Daoy (cell line): ENCODE data around the gene UST. TPM values are rescaled to one million over a fixed set of nuclear protein-coding genes. Genes with fewer than 3 reads are reported as not detected.
"Not testable (repeated sequence)": the region's sequence is repeated elsewhere in the genome, so short reads cannot be mapped to it uniquely, and the experiment has no call there.

Source experiments
- DNase-seq: peaks from one replicate; pipeline ENCODE4 v3.0.0-alpha.2; 2015; ENCODE audit warnings: low read depth
- total RNA-seq: library from RNA; depleted of rRNA; stranded (reverse); fragments of >200 nt; shearing (Covaris generic); gene quantifications from 2 replicates; pipeline ENCODE4 v1.2.3, GENCODE V29; 2014

UST gene
- total RNA-seq, 1 experiment from 2014 or later = 12.1 TPM

DNA sequence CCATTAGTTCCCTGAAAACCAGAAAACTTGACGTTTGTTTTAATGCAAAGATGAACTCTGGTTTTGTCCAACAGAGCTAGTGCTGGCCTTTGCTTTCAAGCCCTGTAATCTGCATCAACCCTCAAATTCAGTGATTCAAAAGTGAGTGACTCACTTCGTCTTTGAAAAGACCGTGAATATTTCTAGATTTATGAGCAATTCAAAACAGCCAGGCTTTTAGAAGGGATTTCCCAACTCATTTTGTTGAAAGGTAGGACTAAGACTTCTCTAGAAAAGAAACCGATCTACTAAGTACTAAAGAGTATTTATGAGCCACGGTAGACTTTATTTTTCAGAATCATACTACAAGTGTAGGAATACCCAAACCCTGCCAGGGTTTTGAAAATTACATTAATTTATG, 121.5 kb downstream of the UST start:
- DNase-seq = peak; percentile 54

DNA sequence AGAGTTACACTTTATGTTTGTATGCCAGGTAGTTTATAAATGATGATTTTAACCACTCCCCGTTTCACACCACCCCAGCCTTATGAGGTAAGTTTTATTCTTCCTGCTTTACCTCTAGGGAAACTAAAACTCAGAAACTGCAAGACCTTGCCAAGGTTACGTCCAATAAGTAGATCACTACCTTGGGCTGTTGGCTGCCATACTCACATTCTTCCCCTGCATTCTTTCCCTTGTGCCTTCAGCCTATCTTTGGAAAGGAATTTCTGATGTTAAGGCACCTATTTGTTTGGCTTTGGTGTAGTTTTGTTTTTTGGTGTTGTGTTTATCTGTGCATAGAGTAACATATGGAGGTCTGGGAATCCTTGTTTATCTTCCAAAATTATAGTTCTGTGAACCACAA, 122.1 kb downstream of the UST start:
- DNase-seq = no peak

DNA sequence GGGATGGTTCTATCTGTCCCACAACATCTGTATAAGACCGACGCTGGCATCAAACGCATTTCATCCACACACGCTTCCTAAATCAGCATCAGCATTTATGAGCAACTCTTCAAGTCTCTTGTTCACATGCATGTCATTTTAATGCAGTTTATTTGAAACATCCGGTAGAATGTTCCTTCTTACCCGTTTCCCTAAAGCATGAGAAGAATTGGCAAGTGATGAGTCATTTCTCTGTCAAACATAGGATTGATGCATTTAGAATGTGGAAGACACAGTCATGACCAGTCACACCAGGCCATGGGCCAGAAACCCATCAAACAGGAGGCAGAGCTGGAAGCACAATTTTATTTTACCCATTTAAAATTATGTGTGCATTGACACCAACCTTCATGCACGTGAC, 122.8 kb downstream of the UST start:
- DNase-seq = peak; percentile 94

DNA sequence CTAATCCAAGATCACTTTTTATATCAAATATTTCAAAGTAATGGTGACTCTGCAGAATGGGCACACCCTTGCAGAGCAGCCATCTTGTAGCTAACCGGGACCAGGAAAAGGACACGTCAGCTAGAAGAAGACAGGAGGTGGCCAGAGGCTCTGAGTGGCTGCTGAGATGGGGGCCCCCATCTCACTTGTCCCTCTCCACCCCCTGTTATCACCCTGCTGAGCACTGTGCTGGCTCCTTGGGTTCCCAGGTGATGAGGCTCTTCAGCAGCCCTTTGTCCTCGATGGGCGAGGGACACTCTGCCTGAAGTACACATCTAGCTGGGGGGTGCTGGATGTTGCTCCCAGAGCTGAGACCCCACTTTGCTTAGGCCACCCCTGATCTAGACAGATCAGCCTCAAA, 126.3 kb downstream of the UST start:
- DNase-seq = no peak

GRCh38 chr6:148873868-148874267, 127.0 kb downstream of the UST start:
- no peak for DNase-seq

- DNase-seq = peak; percentile 94
Measured at GRCh38 chr6:148874698-148875293, 128.0 kb downstream of the UST start.

DNA sequence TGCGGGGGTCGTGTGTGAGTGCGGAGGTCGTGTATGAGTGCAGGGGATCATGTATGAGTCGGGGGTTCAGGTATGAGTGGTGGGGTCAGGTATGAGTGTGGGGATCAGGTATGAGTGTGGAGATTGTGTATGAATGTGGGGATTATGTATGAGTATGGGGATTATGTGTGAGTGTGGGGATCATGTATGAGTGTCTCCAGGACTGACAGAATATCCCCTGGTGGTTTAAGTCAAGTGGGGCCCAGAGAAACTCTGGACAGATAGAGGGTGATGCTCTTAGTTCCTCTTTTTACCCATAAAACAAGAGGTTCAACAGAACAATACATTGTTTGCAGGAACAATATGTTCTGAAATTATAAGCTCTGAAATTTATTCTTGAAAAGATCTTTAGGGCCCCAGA, 131.9 kb downstream of the UST start:
- DNase-seq = no peak

- DNase-seq = not testable (repeated sequence)
Measured at GRCh38 chr6:148880742-148881141, 133.9 kb downstream of the UST start.

DNA sequence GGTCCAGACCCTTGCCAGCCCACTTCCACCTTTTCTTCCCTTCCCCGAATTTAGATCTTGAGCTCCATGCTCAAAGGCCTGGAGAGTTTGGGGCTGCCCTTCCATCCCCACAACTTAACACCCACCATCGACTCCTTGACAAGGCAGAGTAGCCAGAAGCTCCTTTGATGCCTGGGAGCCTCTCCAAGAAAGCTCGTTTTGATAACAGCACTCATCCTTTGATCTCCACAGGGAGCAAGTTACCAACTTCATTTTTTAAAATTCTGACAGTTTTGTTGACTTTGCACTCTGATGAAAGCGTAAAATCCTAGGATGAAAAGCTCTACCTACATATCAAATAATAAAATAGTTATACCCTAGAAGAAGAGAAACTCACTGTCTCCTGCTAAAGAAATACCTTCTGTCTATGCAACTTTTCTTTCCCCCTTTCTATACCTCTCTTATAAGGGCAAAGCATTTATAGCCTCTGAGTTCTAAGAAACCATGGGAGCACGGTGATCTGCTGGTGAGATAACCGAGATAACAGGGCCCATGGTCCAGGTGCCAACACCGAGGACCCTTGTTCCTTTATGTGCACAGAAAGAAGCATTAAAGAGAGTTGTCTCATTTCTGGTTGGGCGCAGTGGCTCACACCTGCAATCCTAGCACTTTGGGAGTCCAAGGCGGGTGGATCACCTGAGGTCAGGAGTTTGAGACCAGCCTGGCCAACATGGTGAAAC, 134.9 kb downstream of the UST start:
- no peak for DNase-seq

GRCh38 chr6:148883270-148883669, 136.4 kb downstream of the UST start:
- DNase-seq = no peak

GRCh38 chr6:148884461-148884860, 137.6 kb downstream of the UST start:
- no peak for DNase-seq

DNA sequence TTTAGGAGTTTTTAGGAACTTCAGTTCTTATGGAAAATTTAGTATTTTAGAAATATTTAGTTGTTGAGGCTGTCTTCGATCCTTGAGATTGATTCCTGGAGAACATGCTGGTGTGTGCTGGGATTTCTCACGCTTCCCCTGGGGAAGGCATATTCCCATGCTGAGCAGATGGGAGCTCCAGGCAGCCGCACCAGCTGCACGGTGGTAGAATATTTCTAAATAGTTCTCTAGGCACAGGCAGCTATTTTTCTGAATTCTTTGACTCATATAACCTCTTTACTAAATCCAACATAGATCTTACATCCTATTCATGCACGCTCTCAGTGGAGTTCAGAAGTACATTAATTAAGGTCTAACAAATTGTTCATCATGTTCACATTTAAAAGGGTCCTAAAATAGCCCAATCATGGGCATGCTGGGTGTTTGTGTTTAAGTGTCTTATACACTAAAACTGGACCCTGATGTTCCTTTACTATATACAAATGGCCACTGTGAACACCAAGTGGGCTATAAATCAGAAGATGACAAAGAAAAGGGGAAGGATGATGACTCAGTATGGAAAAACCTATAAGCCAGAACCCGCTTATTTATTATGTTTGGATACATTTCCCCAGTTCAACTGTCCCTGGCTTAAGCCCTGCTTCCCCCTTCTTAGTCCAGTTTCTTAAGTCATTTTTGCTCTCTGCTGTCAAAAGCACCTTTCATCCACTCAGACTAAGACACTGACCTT, 138.5 kb downstream of the UST start:
- DNase-seq = peak; percentile 58

DNA sequence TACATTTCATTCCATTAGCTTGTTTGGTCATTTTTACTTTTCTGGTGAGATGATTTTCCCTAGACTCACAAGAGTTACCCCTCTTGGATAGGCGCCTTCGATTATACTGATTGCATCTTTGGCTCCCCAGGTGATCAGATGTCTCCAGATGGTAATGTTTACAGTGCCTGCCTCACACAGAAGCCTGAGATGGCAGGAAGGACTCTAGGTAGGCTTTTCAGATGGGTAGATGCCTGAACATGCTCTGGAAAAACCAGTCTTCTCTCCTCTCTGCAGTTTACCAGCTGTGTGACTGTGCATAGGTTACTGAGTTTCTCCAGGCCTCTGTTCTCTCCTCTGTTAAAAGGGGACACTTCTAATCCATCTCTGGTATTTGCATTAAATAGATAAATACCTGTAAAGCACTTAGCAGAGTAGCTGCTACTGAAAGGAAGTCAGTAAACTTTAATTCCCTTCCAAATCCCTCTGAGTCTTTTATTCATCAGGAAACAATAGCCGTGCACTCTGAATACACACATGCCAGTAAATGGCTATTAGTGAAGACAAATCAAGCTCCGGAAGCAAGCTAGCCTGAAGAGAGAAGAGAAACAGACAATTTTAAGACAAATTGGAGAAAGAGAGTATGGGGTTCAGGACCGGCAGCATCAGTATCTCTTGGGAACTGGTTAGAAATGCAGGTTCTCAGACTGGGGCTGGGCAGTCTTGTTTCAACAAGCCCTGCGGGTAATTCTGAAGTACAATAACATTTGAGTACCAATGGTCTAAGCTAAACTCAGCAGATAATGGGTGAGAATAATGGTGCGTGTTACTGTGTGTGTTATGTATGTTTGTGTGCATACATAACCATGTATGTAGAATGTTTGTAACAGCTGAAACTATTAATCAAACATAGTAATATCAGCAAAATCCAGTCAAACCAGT, 139.4 kb downstream of the UST start:
- DNase-seq = no peak

- peak; percentile 46 for DNase-seq
Measured at GRCh38 chr6:148887181-148887580, 140.4 kb downstream of the UST start.

DNA sequence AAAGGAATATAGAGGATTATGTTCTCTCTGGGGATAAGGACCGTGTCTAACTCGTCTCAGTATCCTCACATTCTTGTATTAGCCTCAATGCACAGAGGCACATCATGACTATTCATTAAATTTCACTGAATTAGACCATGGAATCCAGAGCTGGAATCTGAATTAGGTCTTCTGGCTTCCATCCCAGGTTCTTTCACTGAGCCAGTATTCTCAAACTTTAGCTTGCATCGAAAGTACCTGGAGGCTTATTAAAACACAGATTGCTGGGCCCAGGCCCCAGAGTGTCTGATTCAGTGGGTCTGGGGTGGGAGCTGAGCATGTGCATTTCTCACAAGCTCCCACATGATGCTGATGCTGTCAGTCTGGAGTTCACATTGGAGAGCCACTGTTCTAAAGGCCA, 142.0 kb downstream of the UST start:
- DNase-seq = no peak

DNA sequence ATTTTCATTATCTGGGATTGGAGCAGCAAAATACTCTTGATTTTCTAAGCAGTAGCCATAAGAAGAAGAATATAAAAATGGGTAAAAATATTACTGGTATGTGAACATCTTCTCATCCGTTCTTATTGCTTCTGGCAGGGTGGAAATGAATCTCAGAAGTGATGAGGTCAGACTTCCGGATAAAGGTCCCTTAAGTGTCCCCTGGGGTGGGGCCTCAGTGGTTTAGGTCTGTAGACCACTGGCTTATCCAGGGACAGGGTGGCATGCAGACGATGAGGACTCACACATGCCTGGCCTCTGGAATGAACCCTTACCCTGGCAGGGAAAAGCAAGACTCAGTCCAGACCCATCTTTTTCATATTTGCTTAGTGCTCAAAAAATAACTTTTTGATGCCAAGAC, 143.3 kb downstream of the UST start:
- DNase-seq = no peak

DNA sequence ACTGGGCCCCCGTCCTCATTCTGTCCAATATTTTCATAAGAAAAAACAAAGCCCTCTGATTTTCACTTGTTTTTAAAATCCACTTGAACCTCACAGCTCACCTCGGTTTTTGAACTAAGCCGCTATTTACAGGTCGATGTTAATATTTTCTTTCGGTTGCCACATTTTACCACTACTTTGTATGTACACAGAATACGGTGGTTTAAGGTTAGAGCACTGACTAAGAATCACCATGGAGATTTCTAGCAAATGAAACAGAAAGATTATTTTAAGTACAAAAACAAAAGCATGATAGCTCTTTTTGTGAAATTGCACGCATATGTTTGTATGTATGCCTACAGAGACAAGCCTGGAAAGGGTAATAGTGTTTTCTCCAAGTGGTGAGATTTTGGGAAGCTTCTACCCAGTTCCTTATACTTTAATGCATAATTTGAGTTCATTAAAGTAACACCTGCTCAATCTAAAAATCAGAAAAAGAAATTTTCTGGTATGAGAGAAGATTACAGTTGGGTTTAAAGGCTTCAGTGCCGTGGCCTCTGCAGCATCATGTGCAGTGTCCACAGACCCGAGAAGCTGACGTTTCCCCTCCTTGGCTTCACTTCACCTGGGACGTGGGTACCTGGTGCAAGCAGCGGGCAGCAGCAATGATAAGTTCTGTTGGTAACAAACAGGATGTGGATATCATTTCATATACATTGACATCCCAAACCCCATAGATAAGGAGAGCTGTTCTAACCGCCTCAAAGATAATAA, 144.0 kb downstream of the UST start:
- DNase-seq = no peak

GRCh38 chr6:148891405-148891783, 144.6 kb downstream of the UST start:
- no peak for DNase-seq

GRCh38 chr6:148892247-148892646, 145.4 kb downstream of the UST start:
- DNase-seq = no peak

GRCh38 chr6:148893073-148893472, 146.2 kb downstream of the UST start:
- no peak for DNase-seq

DNA sequence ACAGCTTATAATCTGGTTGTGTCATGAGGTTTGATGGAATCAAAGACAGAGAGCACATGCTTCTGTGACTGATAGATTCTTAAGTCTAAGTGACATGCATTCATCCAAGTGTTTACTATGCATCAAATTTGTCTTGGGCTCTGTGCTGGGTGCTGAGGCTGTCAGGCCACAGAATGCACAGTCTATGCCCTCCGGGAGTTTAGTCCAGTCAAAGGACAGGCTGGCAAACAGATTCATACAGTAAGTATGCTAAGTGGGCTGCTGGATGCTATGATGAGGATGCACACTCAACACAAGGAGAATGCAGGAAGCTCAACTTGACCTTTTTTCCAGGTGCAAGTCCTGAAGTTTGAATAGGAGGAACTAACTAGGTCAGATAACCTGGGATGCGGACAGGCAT, 146.7 kb downstream of the UST start:
- no peak for DNase-seq
